GM19099 (cell line): ENCODE data around the gene VWA8.

Source experiments
- POLR2A ChIP-seq: IDR thresholded peaks from 3 replicates; pipeline ENCODE4 v1.6.1; 2011; ENCODE audit warnings: low read depth; ENCODE audit not compliant: insufficient read length; ENCODE audit errors: extremely low read depth

VWA8 gene

GRCh38 chr13:41916173-41916954 is 44.5 kb downstream of the VWA8 start:
- TF ChIP-seq POLR2A, result no peak

- TF ChIP-seq POLR2A, result no peak
Observed at GRCh38 chr13:41915081-41915480, 45.8 kb downstream of the VWA8 start.

- no peak for TF ChIP-seq POLR2A
Observed at GRCh38 chr13:41914552-41914951, 46.4 kb downstream of the VWA8 start.

- TF ChIP-seq POLR2A, result no peak
Observed at GRCh38 chr13:41909506-41909905, 51.4 kb downstream of the VWA8 start.

GRCh38 chr13:41905600-41906254 is 55.2 kb downstream of the VWA8 start:
- TF ChIP-seq POLR2A, result no peak

GRCh38 chr13:41900918-41901317 is 60.0 kb downstream of the VWA8 start:
- no peak for TF ChIP-seq POLR2A

GRCh38 chr13:41897126-41897525 is 63.8 kb downstream of the VWA8 start:
- TF ChIP-seq POLR2A, result no peak

- no peak for TF ChIP-seq POLR2A
Observed at GRCh38 chr13:41895478-41895877, 65.4 kb downstream of the VWA8 start.

GRCh38 chr13:41891119-41891518 is 69.8 kb downstream of the VWA8 start:
- TF ChIP-seq POLR2A, result no peak

GRCh38 chr13:41883147-41883546 is 77.8 kb downstream of the VWA8 start:
- TF ChIP-seq POLR2A, result no peak

GRCh38 chr13:41880966-41881365 is 79.9 kb downstream of the VWA8 start:
- no peak for TF ChIP-seq POLR2A

- no peak for TF ChIP-seq POLR2A
Observed at GRCh38 chr13:41864658-41865057, 96.3 kb downstream of the VWA8 start.

GRCh38 chr13:41859565-41859964 is 101.3 kb downstream of the VWA8 start:
- no peak for TF ChIP-seq POLR2A

GRCh38 chr13:41858780-41859179 is 102.1 kb downstream of the VWA8 start:
- no peak for TF ChIP-seq POLR2A

GRCh38 chr13:41854758-41855157 is 106.2 kb downstream of the VWA8 start:
- no peak for TF ChIP-seq POLR2A

GRCh38 chr13:41851351-41851750 is 109.6 kb downstream of the VWA8 start:
- no peak for TF ChIP-seq POLR2A
